ENCODE measurements around the gene SPSB4.
"Not testable (repeated sequence)": the region's sequence is repeated elsewhere in the genome, so short reads cannot be mapped to it uniquely, and the experiment has no call there.

SPSB4 gene

DNA sequence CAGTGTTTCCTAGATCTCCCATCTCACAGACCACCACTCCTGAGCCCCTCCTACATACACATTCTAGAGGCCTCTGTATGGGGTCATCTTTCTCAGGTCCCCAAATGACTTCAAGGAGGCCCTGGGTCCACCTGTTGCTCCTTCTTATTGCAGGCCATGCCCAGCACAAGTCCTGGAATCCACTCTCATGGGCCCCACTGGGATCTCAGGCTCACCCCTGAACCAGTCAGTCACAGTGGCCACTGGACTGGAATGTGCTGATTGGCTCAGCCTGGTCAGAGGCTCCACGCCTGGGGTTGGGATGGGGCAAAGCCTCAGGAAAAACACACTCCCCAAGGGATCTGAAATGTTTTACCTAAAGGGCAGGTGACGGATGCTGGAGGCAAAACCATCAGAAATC lies 55.7 kb downstream of the SPSB4 start:
- H3K4me3 ChIP-seq (ENCODE audit: low read depth, low read length), result no peak overlapping the region
- TF ChIP-seq CTCF (IDR thresholded peaks at IDR 0.05; ENCODE audit: borderline replicate concordance, insufficient read depth, low read depth, low read length), result no peak

- TF ChIP-seq CTCF (IDR thresholded peaks at IDR 0.05; ENCODE audit: borderline replicate concordance, insufficient read depth, low read depth, low read length), result no peak
- no peak overlapping the region for H3K4me3 ChIP-seq (ENCODE audit: low read depth, low read length)
These were observed 56.9 kb downstream of the SPSB4 start for GRCh38 chr3:141108039-141108438.

- H3K4me3 ChIP-seq (ENCODE audit: low read depth, low read length), result no peak overlapping the region
- TF ChIP-seq CTCF (IDR thresholded peaks at IDR 0.05; ENCODE audit: borderline replicate concordance, insufficient read depth, low read depth, low read length), result no peak
These were observed 58.6 kb downstream of the SPSB4 start for GRCh38 chr3:141109751-141110150.

DNA sequence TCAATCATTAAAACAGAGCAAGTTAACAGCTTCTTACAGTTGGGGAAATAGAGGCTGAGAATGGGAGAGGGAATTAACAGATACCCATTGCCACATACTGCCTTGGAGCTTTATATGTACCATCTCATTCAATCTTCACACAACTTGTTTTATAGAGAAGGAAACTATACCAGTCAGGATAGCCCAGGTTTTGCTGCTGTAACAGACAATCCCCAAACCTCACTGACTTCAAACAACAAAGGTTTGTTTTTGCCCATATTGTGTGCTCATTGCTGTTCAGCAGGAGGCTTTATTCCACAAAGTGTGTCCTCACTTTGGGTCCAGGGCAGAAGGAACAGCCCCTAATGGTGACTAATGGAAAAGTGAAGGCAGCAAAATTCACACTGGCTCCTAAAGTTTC lies 59.2 kb downstream of the SPSB4 start:
- no peak for TF ChIP-seq CTCF (IDR thresholded peaks at IDR 0.05; ENCODE audit: borderline replicate concordance, insufficient read depth, low read depth, low read length)
- H3K4me3 ChIP-seq (ENCODE audit: low read depth, low read length), result no peak overlapping the region

DNA sequence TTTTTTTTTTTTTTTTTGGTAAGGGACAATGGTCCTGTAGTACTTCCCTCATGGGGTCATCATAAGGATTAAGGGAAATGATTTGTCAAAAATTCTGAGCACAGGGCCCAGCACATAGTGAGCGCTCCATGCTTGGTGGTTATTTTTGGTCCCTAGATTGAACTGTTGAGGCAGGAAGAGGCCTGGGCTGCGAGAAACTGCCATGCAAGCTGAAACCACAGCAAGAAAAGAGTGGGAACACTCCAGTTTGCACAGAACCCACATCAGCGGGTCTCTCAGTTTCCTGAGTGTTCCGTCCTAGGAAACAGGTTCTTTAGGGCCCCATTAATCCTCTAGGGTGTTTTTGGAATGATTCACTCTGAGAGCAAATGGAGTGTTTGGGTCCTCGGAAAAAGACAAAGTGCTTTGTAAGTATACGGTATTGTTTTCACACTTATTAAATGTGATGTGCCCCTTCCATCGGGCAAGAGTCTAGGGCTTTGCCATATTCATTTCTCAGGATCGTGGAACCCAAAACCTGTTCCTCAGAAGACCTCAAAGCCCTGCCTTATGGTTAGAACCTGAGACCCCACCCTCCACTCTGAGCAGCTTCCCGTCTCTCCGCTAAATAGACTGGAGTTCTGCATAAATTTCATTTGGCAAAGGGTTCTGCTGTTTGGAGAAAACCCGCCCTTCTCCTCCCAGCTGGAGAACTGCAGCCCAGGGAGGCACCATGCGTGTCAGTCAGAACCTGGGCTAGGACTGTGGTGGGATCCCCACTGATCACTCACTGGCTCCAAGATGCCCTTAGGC lies 60.4 kb downstream of the SPSB4 start:
- TF ChIP-seq CTCF (IDR thresholded peaks at IDR 0.05; ENCODE audit: borderline replicate concordance, insufficient read depth, low read depth, low read length), result no peak

GRCh38 chr3:141112686-141113297 lies 61.6 kb downstream of the SPSB4 start:
- TF ChIP-seq CTCF (IDR thresholded peaks at IDR 0.05; ENCODE audit: borderline replicate concordance, insufficient read depth, low read depth, low read length), result no peak
- no peak overlapping the region for H3K4me3 ChIP-seq (ENCODE audit: low read depth, low read length)

More for the DNA sequence above, 60.4 kb downstream of the SPSB4 start:
- no peak overlapping the region for H3K4me3 ChIP-seq (ENCODE audit: low read depth, low read length)

- H3K4me3 ChIP-seq (ENCODE audit: low read depth, low read length), result not testable (repeated sequence)
These were observed 62.5 kb downstream of the SPSB4 start for GRCh38 chr3:141113680-141114079.

All from GM12875 (cell line).